Keratinocyte (primary cell): ENCODE data around the gene CDC42EP5. TPM values are rescaled to one million over a fixed set of nuclear protein-coding genes. Genes with fewer than 3 reads are reported as not detected.

Source experiments
- DNase-seq: peaks from one replicate; pipeline ENCODE4 v3.0.0-alpha.2; 2011; ENCODE audit warnings: low read depth, missing footprints, low spot score
- FAIRE-seq: peaks from 2 replicates; lab custom pipeline; 2011; peaks lifted over from hg19 to GRCh38; lab: Jason Lieb, UNC
- H2AFZ ChIP-seq: 2 replicates; pipeline ENCODE4 v1.6.0; 2012; ENCODE audit warnings: low read length, control low read depth, inconsistent platforms; ENCODE audit not compliant: control insufficient read depth
- H3K27ac ChIP-seq: 2 replicates; pipeline ENCODE4 v1.5.1; 2011; ENCODE audit warnings: low read length; ENCODE audit not compliant: control insufficient read depth, insufficient read depth
- H3K27me3 ChIP-seq: 3 replicates; pipeline ENCODE4 v1.6.0; 2011; ENCODE audit warnings: low read length; ENCODE audit not compliant: control insufficient read depth, insufficient read depth; ENCODE audit errors: extremely low read depth
- H3K36me3 ChIP-seq, 2 experiments: 2 replicates in 1 of 2; 3 replicates in 1 of 2; pipeline ENCODE4 v1.5.1; 2011; ENCODE audit warnings: low read length in 2 of 2, mild to moderate bottlenecking in 1 of 2; ENCODE audit not compliant: control insufficient read depth in 2 of 2, insufficient read depth in 2 of 2; ENCODE audit errors: extremely low read depth in 1 of 2
- H3K4me1 ChIP-seq: 3 replicates; pipeline ENCODE4 v1.5.1; 2011; ENCODE audit warnings: low read length; ENCODE audit not compliant: control insufficient read depth, insufficient read depth; ENCODE audit errors: extremely low read depth
- H3K4me2 ChIP-seq: 3 replicates; pipeline ENCODE4 v1.6.0; 2011; ENCODE audit warnings: low read depth, low read length; ENCODE audit not compliant: control insufficient read depth, insufficient read depth; ENCODE audit errors: extremely low read depth
- H3K4me3 ChIP-seq, 3 experiments: fragments of 200-600 bp in 1 of 3; sonication (generic) in 1 of 3; 2 replicates in 2 of 3; 3 replicates in 1 of 3; pipeline ENCODE4 v1.5.1; 2011 to 2016; ENCODE audit warnings: low read length in 3 of 3, mild to moderate bottlenecking in 3 of 3, control low read depth in 2 of 3, inconsistent platforms in 1 of 3, low read depth in 1 of 3, mixed read lengths in 1 of 3, mixed run types in 1 of 3, moderate library complexity in 1 of 3; ENCODE audit not compliant: control insufficient read depth in 2 of 3, insufficient read depth in 2 of 3; ENCODE audit errors: extremely low read depth in 1 of 3
- H3K79me2 ChIP-seq: 2 replicates; pipeline ENCODE4 v1.6.0; 2012; ENCODE audit warnings: low read length; ENCODE audit not compliant: control insufficient read depth, insufficient read depth
- H3K9ac ChIP-seq: 3 replicates; pipeline ENCODE4 v1.6.0; 2011; ENCODE audit warnings: low read length; ENCODE audit not compliant: control insufficient read depth, insufficient read depth; ENCODE audit errors: extremely low read depth
- H3K9me1 ChIP-seq: 3 replicates; pipeline ENCODE4 v1.6.0; 2011; ENCODE audit warnings: low read length; ENCODE audit not compliant: control insufficient read depth, insufficient read depth; ENCODE audit errors: extremely low read depth
- H3K9me3 ChIP-seq: 2 replicates; pipeline ENCODE4 v1.5.1; 2012; ENCODE audit warnings: low read depth, low read length; ENCODE audit not compliant: control insufficient read depth
- H4K20me1 ChIP-seq: 3 replicates; pipeline ENCODE4 v1.6.0; 2011; ENCODE audit warnings: low read length; ENCODE audit not compliant: control insufficient read depth, insufficient read depth; ENCODE audit errors: extremely low read depth
- CTCF ChIP-seq, 3 experiments: IDR thresholded peaks in 1 of 3; conservative IDR thresholded peaks in 1 of 3; optimal IDR thresholded peaks in 1 of 3; 2 replicates in 2 of 3; 3 replicates in 1 of 3; pipeline versions ENCODE3 to v1.5.1; 2011; ENCODE audit warnings: low read length in 3 of 3, mild to moderate bottlenecking in 3 of 3, moderate library complexity in 2 of 3, control low read depth in 1 of 3, inconsistent platforms in 1 of 3; ENCODE audit not compliant: insufficient read depth in 2 of 3; ENCODE audit errors: extremely low read depth in 1 of 3
- EZH2 ChIP-seq: IDR thresholded peaks from one replicate; pipeline ENCODE4 v1.6.1; 2012; ENCODE audit warnings: inconsistent platforms, mild to moderate bottlenecking, low read length, moderate library complexity
- dilution Hi-C: fragments of 300-500 bp; cut with MboI; formaldehyde crosslinking; loops from one replicate; pipeline ENCODE4 v1.7.0; 2020; ENCODE audit warnings: low sequenced_read_pairs; ENCODE audit not compliant: extremely low pct_ligation_motif_present
- polyA plus RNA-seq, 5 experiments: library from polyadenylated mRNA; depleted of rRNA in 3 of 5; stranded (reverse) in 3 of 5; stranded (forward) in 1 of 5; unstranded in 1 of 5; fragments of >200 nt; gene quantifications; 1 replicate in 1 of 5; 2 replicates in 3 of 5; 3 replicates in 1 of 5; pipeline versions ENCODE4 v1.2.1 to v1.2.3, GENCODE V29; 2011 to 2012; ENCODE audit warnings: missing spikeins in 2 of 5, low read depth in 1 of 5, low replicate concordance in 1 of 5

CDC42EP5 gene
- polyA plus RNA-seq, 1 donor (not counting 4 experiments of a cell fraction or from before 2014, with no cell fraction given) = 8.6 TPM

DNA sequence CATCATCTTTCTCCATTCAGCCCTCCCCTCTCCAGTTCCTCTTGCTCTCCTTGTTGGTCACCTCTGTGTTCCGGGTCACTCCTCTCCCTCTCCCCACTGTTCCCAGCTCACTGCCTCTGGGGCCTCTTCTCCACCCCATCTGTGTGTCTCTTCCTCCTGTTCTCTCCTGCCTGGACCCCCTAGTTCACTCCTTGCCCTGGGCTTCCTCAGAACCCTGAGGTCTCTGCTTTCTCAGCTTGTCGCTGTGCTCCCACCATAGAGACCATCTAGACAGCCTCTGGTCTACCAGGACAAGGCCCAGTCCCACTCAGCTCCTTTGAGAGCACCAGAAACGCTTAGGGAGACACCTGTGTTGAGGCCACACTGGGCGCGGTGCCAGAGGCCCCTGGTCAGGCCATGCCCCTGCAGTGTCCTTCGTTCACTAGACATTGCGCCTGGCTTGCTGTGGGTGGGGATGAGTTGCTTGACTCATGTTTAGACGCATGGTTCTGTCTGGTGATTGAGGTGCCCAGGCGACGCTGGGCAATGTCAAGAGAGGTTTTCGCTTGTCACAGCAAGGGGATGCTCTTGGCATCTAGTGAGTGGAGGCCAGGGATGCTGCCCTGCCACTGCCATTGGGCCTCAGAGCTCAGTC, 14.3 kb downstream of the CDC42EP5 start:
- FAIRE-seq (no peak), DNase-seq (no peak)
- TF ChIP-seq CTCF (optimal IDR thresholded peaks at IDR 0.05 in 1 of 3, IDR thresholded peaks at IDR 0.05 in 1 of 3, conservative IDR thresholded peaks at IDR 0.05 in 1 of 3; ENCODE audit: extremely low read depth in 1 of 3, insufficient read depth in 2 of 3, low read length in 3 of 3) (no peak), EZH2 (no peak)
- Histone ChIP-seq H3K36me3 (peaks cover 46 to 64% of the 10 kb centered on the region in 2 experiments), H3K4me3 (no peak overlapping the region), H3K79me2 (peaks cover 77% of the 10 kb centered on the region), H3K27ac (no peak overlapping the region), H3K9me3 (no peaks in the 10 kb centered on the region), H4K20me1 (peaks cover 14% of the 10 kb centered on the region), H3K4me1 (peaks cover 7% of the 10 kb centered on the region), H3K9ac (no peak overlapping the region), H3K4me2 (no peak overlapping the region), H2AFZ (no peak overlapping the region), H3K9me1 (no peaks in the 10 kb centered on the region), H3K27me3 (no peaks in the 10 kb centered on the region)
- dilution Hi-C loops = no loop called here

GRCh38 chr19:54457773-54458647, 15.1 kb downstream of the CDC42EP5 start:
- Histone ChIP-seq H3K4me1 (peaks cover 6% of the 10 kb centered on the region), H3K4me3 (no peak overlapping the region), H2AFZ (no peak overlapping the region), H3K9me1 (no peaks in the 10 kb centered on the region), H3K27ac (no peak overlapping the region), H3K9ac (no peak overlapping the region), H3K9me3 (no peaks in the 10 kb centered on the region), H4K20me1 (peaks cover 17% of the 10 kb centered on the region), H3K79me2 (peaks cover 84% of the 10 kb centered on the region), H3K27me3 (no peaks in the 10 kb centered on the region), H3K36me3 (peaks cover 53 to 71% of the 10 kb centered on the region in 2 experiments), H3K4me2 (no peak overlapping the region)
- FAIRE-seq = no peak
- no peak for TF ChIP-seq CTCF (optimal IDR thresholded peaks at IDR 0.05 in 1 of 3, IDR thresholded peaks at IDR 0.05 in 1 of 3, conservative IDR thresholded peaks at IDR 0.05 in 1 of 3; ENCODE audit: extremely low read depth in 1 of 3, insufficient read depth in 2 of 3, low read length in 3 of 3)
- no peak for TF ChIP-seq EZH2
- no peak for DNase-seq
- dilution Hi-C loops = no loop called here
